ENCODE data around the gene FLAD1. TPM values are rescaled to one million over a fixed set of nuclear protein-coding genes. Genes with fewer than 3 reads are reported as not detected.

FLAD1 gene
- total and polyA plus RNA-seq, 2 of the 8 experiments (the other 6 are each of a cell fraction or from before 2014, with no cell fraction given): 104 to 143 TPM

DNA sequence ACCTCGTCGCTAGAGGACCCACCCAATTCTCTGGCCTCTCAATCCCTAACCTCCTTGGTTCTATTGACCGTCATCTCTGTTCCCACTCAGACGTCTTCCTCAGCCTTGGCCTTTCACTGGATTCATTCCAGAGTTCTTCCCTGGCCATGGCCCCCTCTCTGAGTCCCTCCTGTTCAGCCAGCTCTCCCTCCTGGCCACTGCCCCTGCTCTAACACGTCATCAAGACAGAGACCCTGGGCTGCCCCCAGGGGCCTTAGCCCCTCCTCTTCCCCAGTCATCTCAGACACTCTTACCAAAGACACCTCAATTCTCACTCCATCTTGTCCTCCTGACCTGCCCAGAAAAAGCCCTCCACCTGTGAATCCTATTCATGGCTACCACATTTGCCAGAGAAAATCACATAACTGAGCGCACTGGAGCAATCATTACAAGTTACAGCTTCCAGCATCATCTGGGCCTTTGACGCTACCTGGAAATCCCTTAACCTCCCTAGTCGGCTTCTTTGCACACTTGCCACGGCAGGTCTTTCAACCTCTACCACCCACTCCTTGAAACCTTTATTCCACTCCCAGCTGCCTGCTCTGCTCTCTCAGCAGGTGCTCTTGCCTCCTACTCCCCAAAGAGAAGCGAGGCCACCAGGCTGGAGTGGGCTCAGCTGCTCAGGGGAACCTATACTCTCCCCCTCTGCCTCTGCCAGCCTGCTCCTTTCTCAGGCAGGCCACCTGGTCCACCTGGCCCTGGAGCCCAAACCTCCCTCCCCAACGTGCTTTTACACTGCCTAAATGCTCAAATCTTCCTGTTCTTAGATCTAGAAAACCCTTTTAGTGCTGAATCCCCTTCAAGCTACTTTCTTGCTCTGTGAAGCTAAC lies 36.5 kb downstream of the FLAD1 start:
- H3K79me2 ChIP-seq (ENCODE audit: control insufficient read depth in 1 of 2, insufficient read depth in 2 of 2, low read length in 2 of 2): no peaks in the 10 kb centered on the region
- H3K9me3 ChIP-seq (ENCODE audit: insufficient read depth in 2 of 2, low read depth in 1 of 2, low read length in 1 of 2): no peaks in the 10 kb centered on the region
- WGBS, 2 experiments (ENCODE audit: extremely low coverage in 1 of 2, insufficient coverage in 1 of 2, insufficient read length in 1 of 2, insufficient replicate concordance in 2 of 2, low coverage in 1 of 2, low lambda C conversion rate in 2 of 2, missing lambda C conversion rate in 1 of 2): 82% methylated on average over 11 of the region's 11 CpGs; no CpG with 5 or more reads in 1 of the 2 experiments
- peaks cover 0 to 2% (median 0%) of the 10 kb centered on the region in 4 experiments; a peak in 1 of 7 replicates for H3K27me3 ChIP-seq (replicated peaks in 1 of 4; ENCODE audit: control insufficient read depth in 3 of 4, extremely low read depth in 1 of 4, insufficient read depth in 3 of 4, low read length in 3 of 4)
- no peak overlapping the region for H2BK12ac ChIP-seq (ENCODE audit: low read depth, low read length)
- DNase-seq (ENCODE audit: low read depth in 1 of 2, low spot score in 2 of 2) (no peak), FAIRE-seq (no peak)
- no peak overlapping the region for H3K14ac ChIP-seq (ENCODE audit: insufficient read length)
- H3K27ac ChIP-seq (ENCODE audit: low read depth, low read length): no peak overlapping the region
- peaks cover 0 to 21% (median 11%) of the 10 kb centered on the region in 4 experiments; a peak in 4 of 8 replicates for H3K36me3 ChIP-seq (ENCODE audit: control insufficient read depth in 2 of 4, insufficient read depth in 4 of 4, low read length in 3 of 4)
- no peak overlapping the region for H3K4me3 ChIP-seq (ENCODE audit: extremely low read depth in 1 of 4, insufficient read depth in 2 of 4, low read depth in 3 of 4, low read length in 4 of 4)
- no peak overlapping the region for H2BK120ac ChIP-seq (replicated peaks; ENCODE audit: low read depth, low read length)
- no peak overlapping the region for H4K91ac ChIP-seq (replicated peaks; ENCODE audit: insufficient read length, low read length)
- no peak overlapping the region for H2BK20ac ChIP-seq (ENCODE audit: low read length)
- H2AK5ac ChIP-seq (ENCODE audit: low read depth, low read length): no peak overlapping the region
- H2BK5ac ChIP-seq (ENCODE audit: low read depth, low read length): no peak overlapping the region
- H4K5ac ChIP-seq (ENCODE audit: insufficient read length, low read depth, low read length): no peak overlapping the region
- no peaks in the 10 kb centered on the region for H4K20me1 ChIP-seq (replicated peaks in 1 of 2; ENCODE audit: control insufficient read depth in 1 of 2, insufficient read depth in 2 of 2, low read length in 2 of 2)
- H3K4ac ChIP-seq (replicated peaks; ENCODE audit: insufficient read length, low read depth, low read length): no peak overlapping the region
- no peak overlapping the region for H2BK15ac ChIP-seq (ENCODE audit: low read length)
- H2AFZ ChIP-seq (ENCODE audit: low read length): no peak overlapping the region
- H3K23me2 ChIP-seq (ENCODE audit: low read depth, low read length): no peaks in the 10 kb centered on the region
- no peak overlapping the region for H3K56ac ChIP-seq (replicated peaks; ENCODE audit: insufficient read length, low read depth, low read length)
- CTCF ChIA-PET (ENCODE audit: partially characterized antibody): interaction anchor here (0.6 to 18.6 kb wide), 16 partner anchors 10 to 540 kb away, joined by 3 to 354 read pairs (median 6); partner anchors contain the start of genes ADAM15, CHRNB2, DCST1 and DCST2
- H4K8ac ChIP-seq (ENCODE audit: extremely low read depth, insufficient read depth, low read length): no peak overlapping the region
- H3K23ac ChIP-seq (ENCODE audit: insufficient read length): no peak overlapping the region
- no peak overlapping the region for H3K4me2 ChIP-seq (ENCODE audit: insufficient read depth in 1 of 2, low read depth in 2 of 2, low read length in 2 of 2)
- no peak overlapping the region for H3K18ac ChIP-seq (ENCODE audit: extremely low read depth, low read length)
- H3K9ac ChIP-seq (replicated peaks in 1 of 4; ENCODE audit: extremely low read depth in 1 of 4, low read depth in 3 of 4, low read length in 3 of 4): no peak overlapping the region
- POLR2A ChIA-PET (ENCODE audit: partially characterized antibody): interaction anchor here (0.9 to 14.8 kb wide), 15 partner anchors 14 to 83 kb away, joined by 3 to 128 read pairs (median 6); partner anchors contain the start of genes CKS1B, DCST1, DCST2 and FLAD1
- H3K4me1 ChIP-seq (replicated peaks in 1 of 4; ENCODE audit: control insufficient read depth in 3 of 4, insufficient read depth in 4 of 4, low read length in 3 of 4): peaks cover 0 to 11% (median 8%) of the 10 kb centered on the region in 4 experiments; a peak in 5 of 7 replicates
- H3K79me1 ChIP-seq (ENCODE audit: low read depth, low read length): no peaks in the 10 kb centered on the region
- TF ChIP-seq, protein P1, sequence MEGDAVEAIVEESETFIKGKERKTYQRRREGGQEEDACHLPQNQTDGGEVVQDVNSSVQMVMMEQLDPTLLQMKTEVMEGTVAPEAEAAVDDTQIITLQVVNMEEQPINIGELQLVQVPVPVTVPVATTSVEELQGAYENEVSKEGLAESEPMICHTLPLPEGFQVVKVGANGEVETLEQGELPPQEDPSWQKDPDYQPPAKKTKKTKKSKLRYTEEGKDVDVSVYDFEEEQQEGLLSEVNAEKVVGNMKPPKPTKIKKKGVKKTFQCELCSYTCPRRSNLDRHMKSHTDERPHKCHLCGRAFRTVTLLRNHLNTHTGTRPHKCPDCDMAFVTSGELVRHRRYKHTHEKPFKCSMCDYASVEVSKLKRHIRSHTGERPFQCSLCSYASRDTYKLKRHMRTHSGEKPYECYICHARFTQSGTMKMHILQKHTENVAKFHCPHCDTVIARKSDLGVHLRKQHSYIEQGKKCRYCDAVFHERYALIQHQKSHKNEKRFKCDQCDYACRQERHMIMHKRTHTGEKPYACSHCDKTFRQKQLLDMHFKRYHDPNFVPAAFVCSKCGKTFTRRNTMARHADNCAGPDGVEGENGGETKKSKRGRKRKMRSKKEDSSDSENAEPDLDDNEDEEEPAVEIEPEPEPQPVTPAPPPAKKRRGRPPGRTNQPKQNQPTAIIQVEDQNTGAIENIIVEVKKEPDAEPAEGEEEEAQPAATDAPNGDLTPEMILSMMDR (IDR thresholded peaks at IDR 0.05; ENCODE audit: control extremely low read depth in 1 of 3, insufficient read depth in 1 of 3, low read depth in 1 of 3, low read length in 3 of 3): no peak
- TF ChIP-seq KDM1A (IDR thresholded peaks at IDR 0.05; ENCODE audit: borderline replicate concordance, low read length) (no peak), RXRA (IDR thresholded peaks at IDR 0.05; ENCODE audit: insufficient read depth, low read depth, low read length) (no peak), FOSL1 (IDR thresholded peaks at IDR 0.05; ENCODE audit: insufficient read depth, low read depth, low read length) (no peak), RFX5 (IDR thresholded peaks at IDR 0.05; ENCODE audit: borderline replicate concordance, low read depth, low read length) (no peak), EZH2 (IDR thresholded peaks at IDR 0.05; ENCODE audit: low read depth, low read length, severe bottlenecking) (no peak), CTBP2 (IDR thresholded peaks at IDR 0.05; ENCODE audit: borderline replicate concordance, insufficient read depth, insufficient read length, low read length) (no peak), HDAC6 (IDR thresholded peaks at IDR 0.05; ENCODE audit: low read depth, low read length) (no peak)

All from H1 (cell line).